WERI-Rb-1 (cell line): Measurements from ENCODE around the gene ZNF518B.

Source experiments
- DNase-seq: peaks from one replicate; pipeline ENCODE4 v3.0.0-alpha.2; 2020
- H3K27ac ChIP-seq: fragments of 250-450 bp; sonication (Bioruptor Pico); 2 replicates; pipeline ENCODE4 v1.5.1; 2020; ENCODE audit warnings: mild to moderate bottlenecking, moderate library complexity
- H3K27me3 ChIP-seq: fragments of 250-450 bp; sonication (Bioruptor Pico); 2 replicates; pipeline ENCODE4 v1.5.1; 2021; ENCODE audit warnings: mild to moderate bottlenecking, low read depth, moderate library complexity; ENCODE audit not compliant: insufficient read depth, severe bottlenecking
- H3K36me3 ChIP-seq: fragments of 250-450 bp; sonication (Bioruptor Pico); 2 replicates; pipeline ENCODE4 v1.5.1; 2020; ENCODE audit warnings: mild to moderate bottlenecking, moderate library complexity
- H3K4me3 ChIP-seq: 2 replicates; pipeline ENCODE4 v1.5.1; 2011; ENCODE audit warnings: low read depth, mild to moderate bottlenecking, control low read depth, low read length
- H3K9me3 ChIP-seq: fragments of 250-450 bp; sonication (Bioruptor Pico); 2 replicates; pipeline ENCODE4 v1.5.1; 2021; ENCODE audit warnings: mild to moderate bottlenecking, moderate library complexity; ENCODE audit not compliant: severe bottlenecking
- TF ChIP-seq, protein P1 (sequence below): IDR thresholded peaks from 2 replicates; pipeline ENCODE4 v1.5.1; 2011; ENCODE audit warnings: low read depth, mild to moderate bottlenecking, control low read depth, inconsistent platforms, low read length

The ZNF518B gene

DNA sequence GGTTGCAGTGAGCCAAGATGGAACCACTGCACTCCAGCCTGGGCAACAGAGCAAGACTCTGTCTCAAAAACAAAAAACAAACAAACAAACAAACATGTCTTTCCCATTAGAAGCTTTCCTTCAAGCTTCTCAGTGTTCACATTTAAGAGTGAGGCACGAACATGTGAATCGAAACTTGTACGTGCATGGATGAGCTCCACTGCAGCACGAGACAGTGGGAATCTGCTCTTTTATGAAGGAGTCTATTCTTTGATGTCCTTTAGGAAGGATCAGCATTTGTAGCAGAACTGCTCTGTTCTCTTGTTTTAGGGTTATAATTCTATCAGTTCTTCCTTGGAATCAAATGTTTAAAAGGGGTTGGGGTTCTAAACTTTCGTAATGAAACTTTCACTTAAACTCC, 23.4 kb upstream of the ZNF518B start:
- Histone ChIP-seq H3K4me3 (no peak overlapping the region), H3K27ac (no peak overlapping the region), H3K9me3 (no peaks in the 10 kb centered on the region), H3K27me3 (no peaks in the 10 kb centered on the region), H3K36me3 (no peaks in the 10 kb centered on the region)
- no peak for DNase-seq
- TF ChIP-seq, protein P1, sequence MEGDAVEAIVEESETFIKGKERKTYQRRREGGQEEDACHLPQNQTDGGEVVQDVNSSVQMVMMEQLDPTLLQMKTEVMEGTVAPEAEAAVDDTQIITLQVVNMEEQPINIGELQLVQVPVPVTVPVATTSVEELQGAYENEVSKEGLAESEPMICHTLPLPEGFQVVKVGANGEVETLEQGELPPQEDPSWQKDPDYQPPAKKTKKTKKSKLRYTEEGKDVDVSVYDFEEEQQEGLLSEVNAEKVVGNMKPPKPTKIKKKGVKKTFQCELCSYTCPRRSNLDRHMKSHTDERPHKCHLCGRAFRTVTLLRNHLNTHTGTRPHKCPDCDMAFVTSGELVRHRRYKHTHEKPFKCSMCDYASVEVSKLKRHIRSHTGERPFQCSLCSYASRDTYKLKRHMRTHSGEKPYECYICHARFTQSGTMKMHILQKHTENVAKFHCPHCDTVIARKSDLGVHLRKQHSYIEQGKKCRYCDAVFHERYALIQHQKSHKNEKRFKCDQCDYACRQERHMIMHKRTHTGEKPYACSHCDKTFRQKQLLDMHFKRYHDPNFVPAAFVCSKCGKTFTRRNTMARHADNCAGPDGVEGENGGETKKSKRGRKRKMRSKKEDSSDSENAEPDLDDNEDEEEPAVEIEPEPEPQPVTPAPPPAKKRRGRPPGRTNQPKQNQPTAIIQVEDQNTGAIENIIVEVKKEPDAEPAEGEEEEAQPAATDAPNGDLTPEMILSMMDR = no peak

DNA sequence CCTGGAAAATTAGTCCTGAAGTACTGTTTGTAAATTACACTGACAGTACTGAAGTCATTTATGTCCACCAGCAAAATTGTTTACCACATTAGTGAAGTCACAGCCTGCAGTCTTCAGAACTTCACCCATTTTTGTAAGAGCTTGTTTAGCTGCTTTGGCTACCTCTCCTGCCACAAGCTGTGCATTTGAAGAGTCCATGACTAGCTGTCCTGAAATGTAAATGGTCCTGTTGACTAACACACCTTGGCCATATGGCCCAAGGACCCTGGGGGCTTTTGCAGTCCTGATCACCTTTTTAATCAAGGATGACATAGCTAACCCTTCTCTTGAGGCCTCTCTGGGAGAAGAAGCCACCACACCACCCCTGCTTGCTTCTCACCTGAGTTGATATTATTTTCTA, 21.4 kb upstream of the ZNF518B start:
- DNase-seq = no peak
- Histone ChIP-seq H3K27me3 (no peaks in the 10 kb centered on the region), H3K27ac (no peak overlapping the region), H3K36me3 (no peaks in the 10 kb centered on the region), H3K9me3 (no peaks in the 10 kb centered on the region), H3K4me3 (no peak overlapping the region)
- TF ChIP-seq, protein P1 = no peak

DNA sequence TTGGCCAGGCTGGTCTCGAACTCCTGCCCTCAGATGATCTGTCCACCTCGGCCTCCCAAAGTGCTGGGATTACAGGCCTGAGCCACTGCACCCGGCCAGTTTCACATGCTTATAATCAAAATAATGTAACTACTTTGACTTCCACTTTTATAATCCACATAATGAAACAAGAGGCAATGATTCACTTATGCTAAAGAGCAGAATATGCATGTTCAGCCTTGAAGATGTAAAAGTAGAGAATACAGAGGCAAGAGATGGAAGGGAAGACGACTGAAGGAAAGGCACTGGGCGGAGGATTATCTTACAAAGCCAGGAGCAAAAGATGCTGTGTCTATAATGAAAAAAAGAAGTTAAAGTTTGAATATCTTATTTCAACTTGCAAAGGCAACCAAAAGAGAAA, 13.3 kb upstream of the ZNF518B start:
- DNase-seq = no peak
- Histone ChIP-seq H3K36me3 (no peaks in the 10 kb centered on the region), H3K4me3 (no peak overlapping the region), H3K27me3 (no peaks in the 10 kb centered on the region), H3K9me3 (no peaks in the 10 kb centered on the region), H3K27ac (no peak overlapping the region)
- TF ChIP-seq, protein P1 = no peak

DNA sequence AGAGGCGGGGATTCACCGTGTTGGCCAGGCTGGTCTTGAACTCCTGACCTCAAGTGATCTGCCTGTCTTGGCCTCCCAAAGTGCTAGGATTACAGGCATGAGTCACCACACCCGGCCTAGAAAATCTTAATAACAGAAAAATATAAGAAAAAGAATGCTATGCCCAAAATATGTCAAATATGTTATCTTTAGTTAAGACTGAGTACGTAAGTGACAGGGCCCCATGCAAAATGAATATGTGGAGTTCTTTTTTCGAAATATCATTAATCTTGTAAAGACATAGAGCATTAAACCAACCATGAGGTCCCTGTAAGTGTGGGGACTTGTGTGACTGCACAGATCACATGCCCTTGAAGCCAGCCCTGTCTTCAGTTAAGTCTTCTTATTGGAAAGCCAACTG, 8.9 kb upstream of the ZNF518B start:
- peaks cover 5% of the 10 kb centered on the region for H3K9me3 ChIP-seq
- no peaks in the 10 kb centered on the region for H3K27me3 ChIP-seq
- no peak for DNase-seq
- TF ChIP-seq, protein P1 = no peak
- no peak overlapping the region for H3K27ac ChIP-seq
- H3K4me3 ChIP-seq = no peak overlapping the region
- no peaks in the 10 kb centered on the region for H3K36me3 ChIP-seq

DNA sequence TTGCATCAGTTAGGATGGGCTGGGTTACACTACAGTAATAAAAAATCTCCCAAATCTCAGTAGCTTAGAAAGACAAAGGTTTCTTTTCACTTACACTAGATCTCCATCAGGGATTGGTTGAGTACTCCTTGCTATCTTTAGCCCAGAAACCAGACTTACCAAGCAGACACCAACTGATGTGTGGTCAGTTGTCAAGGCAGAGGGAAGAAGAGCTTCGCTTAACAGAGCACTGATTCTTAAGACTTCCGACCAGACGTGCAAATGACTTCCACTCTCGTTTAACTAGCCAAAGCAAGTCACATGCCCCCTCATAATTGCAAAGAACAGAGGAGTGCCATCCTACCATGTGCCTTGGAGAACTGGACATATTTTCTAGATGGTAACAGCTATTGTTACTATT, 5.7 kb upstream of the ZNF518B start:
- H3K27me3 ChIP-seq = no peaks in the 10 kb centered on the region
- H3K36me3 ChIP-seq = no peaks in the 10 kb centered on the region
- TF ChIP-seq, protein P1 = no peak
- H3K27ac ChIP-seq = no peak overlapping the region
- no peak overlapping the region for H3K4me3 ChIP-seq
- peaks cover 18% of the 10 kb centered on the region for H3K9me3 ChIP-seq
- DNase-seq = no peak

DNA sequence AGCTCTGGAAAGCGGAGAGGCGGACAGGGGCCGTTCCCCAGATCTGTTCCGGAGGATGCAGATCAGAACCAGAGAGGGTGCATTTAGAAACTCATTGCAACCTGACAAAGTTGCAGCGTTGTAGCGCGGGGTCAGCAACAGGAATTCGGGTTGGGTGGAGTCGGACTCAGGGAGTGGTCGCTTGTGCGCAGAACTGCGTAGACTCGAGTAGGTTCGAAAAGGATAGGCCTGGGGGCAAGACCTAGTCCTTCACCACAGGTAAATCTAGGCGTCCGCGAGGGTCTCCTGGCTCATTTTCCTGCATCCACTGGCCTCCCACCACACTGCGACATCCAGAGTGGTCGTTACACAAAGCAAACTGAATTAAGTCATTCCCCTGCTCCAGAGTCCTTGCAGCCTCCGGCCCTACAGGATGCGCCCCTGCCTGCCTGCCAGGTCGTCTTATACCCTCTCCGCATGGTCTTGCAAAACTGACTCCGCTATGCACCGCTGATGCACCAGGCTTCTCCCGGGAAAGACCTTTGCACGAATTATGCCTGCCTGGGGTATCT, 4.7 kb upstream of the ZNF518B start:
- no peak for DNase-seq
- H3K9me3 ChIP-seq = peaks cover 25% of the 10 kb centered on the region
- TF ChIP-seq, protein P1 = no peak
- H3K36me3 ChIP-seq = no peaks in the 10 kb centered on the region
- H3K27ac ChIP-seq = no peak overlapping the region
- H3K4me3 ChIP-seq = no peak overlapping the region
- no peaks in the 10 kb centered on the region for H3K27me3 ChIP-seq
